ENCODE measurements around the gene RNF123.

Gene RNF123

DNA sequence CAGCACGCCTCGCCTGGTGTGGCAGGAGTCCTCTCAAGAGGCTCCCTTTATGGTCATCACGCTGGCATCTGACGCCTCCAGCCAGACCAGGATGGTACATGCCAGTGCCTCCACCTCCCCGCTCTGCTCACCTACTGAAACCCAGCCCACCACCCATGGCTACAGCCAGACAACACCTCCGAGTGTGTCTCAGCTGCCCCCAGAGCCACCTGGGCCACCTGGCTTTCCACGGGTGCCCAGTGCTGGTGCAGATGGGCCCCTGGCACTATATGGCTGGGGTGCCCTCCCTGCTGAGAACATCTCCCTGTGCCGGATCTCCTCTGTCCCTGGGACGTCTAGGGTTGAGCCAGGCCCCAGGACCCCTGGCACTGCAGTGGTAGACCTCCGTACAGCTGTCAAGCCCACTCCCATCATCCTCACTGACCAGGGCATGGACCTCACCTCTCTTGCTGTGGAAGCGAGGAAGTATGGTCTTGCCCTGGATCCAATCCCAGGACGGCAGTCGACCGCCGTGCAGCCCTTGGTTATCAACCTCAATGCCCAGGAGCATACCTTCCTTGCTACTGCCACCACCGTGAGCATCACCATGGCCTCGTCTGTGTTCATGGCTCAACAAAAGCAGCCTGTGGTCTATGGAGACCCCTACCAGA, 35.1 kb upstream of the RNF123 start:
- no peak overlapping the region for H3K4me3 Mint-ChIP-seq
- peaks cover 44% of the 10 kb centered on the region for H3K27me3 Mint-ChIP-seq
- no peaks in the 10 kb centered on the region for H3K36me3 Mint-ChIP-seq
- H3K9me3 Mint-ChIP-seq = no peaks in the 10 kb centered on the region
- no peak overlapping the region for H3K27ac Mint-ChIP-seq
- no peak for ATAC-seq
- H3K4me1 Mint-ChIP-seq = peaks cover 23% of the 10 kb centered on the region

DNA sequence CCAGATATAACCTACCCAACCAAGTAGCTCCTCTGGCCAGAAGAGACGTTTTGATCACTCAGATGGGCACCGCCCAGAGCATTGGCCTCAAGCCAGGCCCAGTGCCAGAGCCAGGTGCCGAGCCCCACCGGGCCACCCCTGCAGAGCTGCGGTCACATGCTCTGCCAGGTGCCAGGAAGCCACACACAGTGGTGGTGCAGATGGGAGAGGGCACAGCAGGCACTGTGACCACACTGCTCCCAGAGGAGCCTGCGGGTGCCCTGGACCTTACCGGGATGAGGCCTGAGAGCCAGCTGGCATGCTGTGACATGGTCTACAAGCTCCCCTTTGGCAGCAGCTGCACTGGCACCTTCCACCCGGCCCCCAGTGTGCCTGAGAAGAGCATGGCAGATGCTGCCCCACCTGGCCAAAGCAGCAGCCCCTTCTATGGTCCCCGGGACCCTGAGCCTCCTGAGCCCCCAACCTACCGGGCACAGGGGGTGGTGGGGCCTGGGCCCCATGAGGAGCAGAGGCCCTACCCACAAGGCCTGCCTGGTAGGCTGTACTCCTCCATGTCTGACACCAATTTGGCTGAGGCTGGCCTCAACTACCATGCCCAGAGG, 34.3 kb upstream of the RNF123 start:
- Mint-ChIP-seq H3K36me3 (no peaks in the 10 kb centered on the region), H3K9me3 (no peaks in the 10 kb centered on the region), H3K4me3 (no peak overlapping the region), H3K4me1 (peaks cover 23% of the 10 kb centered on the region), H3K27me3 (peaks cover 50% of the 10 kb centered on the region), H3K27ac (no peak overlapping the region)
- ATAC-seq = peak; percentile 69

DNA sequence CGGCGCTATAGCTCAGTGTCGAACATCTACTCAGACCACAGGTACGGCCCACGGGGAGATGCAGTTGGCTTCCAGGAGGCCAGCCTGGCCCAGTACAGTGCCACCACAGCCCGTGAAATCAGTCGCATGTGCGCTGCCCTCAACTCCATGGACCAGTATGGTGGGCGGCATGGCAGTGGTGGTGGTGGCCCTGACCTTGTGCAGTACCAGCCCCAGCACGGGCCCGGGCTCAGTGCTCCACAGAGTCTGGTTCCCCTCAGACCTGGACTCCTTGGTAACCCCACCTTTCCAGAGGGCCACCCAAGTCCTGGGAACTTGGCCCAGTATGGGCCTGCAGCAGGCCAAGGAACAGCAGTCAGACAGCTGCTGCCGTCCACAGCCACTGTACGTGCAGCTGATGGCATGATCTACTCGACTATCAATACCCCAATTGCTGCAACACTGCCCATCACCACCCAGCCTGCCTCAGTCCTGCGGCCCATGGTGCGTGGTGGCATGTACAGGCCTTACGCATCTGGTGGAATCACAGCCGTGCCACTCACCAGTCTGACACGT, 33.5 kb upstream of the RNF123 start:
- no peak overlapping the region for H3K27ac Mint-ChIP-seq
- H3K9me3 Mint-ChIP-seq = no peaks in the 10 kb centered on the region
- H3K4me1 Mint-ChIP-seq = peaks cover 23% of the 10 kb centered on the region
- H3K4me3 Mint-ChIP-seq = no peak overlapping the region
- peaks cover 53% of the 10 kb centered on the region for H3K27me3 Mint-ChIP-seq
- H3K36me3 Mint-ChIP-seq = no peaks in the 10 kb centered on the region
- no peak for ATAC-seq

DNA sequence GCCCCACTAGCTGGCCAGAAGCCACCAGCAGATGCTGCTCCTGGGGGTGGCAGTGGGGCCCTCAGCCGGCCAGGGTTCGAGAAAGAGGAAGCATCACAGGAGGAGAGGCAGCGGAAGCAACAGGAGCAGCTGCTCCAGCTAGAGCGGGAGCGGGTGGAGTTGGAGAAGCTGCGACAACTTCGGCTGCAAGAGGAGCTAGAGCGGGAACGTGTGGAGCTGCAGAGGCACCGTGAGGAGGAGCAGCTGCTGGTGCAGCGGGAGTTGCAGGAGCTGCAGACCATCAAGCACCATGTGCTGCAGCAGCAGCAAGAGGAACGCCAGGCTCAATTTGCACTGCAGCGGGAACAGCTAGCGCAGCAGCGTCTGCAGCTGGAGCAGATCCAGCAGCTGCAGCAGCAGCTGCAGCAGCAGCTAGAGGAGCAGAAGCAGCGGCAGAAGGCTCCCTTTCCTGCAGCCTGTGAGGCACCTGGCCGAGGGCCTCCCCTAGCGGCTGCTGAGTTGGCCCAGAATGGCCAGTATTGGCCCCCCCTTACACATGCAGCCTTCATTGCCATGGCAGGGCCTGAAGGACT, 32.7 kb upstream of the RNF123 start:
- Mint-ChIP-seq H3K27me3 (peaks cover 61% of the 10 kb centered on the region), H3K9me3 (no peaks in the 10 kb centered on the region), H3K4me1 (peaks cover 23% of the 10 kb centered on the region), H3K4me3 (no peak overlapping the region), H3K36me3 (no peaks in the 10 kb centered on the region), H3K27ac (no peak overlapping the region)
- ATAC-seq = no peak

DNA sequence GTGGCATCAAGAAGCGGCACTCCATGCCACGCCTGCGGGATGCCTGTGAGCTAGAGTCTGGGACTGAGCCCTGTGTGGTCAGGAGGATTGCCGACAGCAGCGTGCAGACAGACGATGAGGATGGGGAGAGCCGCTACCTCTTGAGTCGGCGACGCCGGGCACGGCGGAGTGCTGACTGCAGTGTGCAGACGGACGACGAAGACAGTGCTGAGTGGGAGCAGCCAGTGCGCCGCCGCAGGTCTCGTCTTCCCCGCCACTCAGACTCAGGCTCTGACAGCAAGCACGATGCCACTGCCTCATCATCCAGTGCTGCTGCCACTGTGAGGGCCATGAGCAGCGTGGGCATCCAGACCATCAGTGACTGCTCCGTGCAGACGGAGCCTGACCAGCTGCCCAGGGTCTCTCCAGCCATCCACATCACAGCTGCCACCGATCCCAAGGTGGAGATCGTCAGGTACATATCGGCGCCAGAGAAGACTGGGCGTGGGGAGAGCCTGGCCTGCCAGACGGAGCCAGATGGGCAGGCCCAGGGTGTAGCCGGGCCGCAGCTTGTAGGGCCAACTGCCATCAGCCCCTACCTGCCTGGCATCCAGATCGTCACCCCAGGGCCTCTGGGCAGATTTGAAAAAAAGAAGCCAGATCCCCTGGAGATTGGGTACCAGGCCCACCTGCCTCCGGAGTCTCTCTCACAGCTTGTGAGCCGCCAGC, 32.0 kb upstream of the RNF123 start:
- no peak for ATAC-seq
- no peak overlapping the region for H3K4me3 Mint-ChIP-seq
- no peaks in the 10 kb centered on the region for H3K9me3 Mint-ChIP-seq
- no peak overlapping the region for H3K27ac Mint-ChIP-seq
- H3K4me1 Mint-ChIP-seq = peaks cover 23% of the 10 kb centered on the region
- H3K36me3 Mint-ChIP-seq = no peaks in the 10 kb centered on the region
- H3K27me3 Mint-ChIP-seq = peaks cover 65% of the 10 kb centered on the region

DNA sequence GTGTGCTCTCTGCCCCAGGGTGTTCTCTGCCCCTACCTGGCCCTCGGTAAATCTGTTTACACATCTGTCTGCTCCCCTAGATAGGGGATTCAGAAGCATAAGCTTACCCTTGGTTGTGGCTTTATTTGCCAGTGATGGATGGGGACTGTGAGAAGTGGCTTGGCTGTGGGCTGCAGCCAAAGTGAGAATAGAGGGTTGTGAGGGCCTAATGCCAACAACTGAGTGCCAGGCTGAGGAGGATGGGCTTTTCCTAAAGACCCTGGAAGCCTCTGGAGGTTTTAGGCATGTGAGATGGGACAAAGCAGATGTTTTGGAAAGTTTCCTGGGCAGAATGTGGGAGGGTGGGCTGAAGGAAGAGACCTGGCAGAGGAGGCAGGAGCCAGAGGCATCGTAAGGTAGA, 30.6 kb upstream of the RNF123 start:
- Mint-ChIP-seq H3K4me1 (peaks cover 23% of the 10 kb centered on the region), H3K27ac (no peak overlapping the region)

DNA sequence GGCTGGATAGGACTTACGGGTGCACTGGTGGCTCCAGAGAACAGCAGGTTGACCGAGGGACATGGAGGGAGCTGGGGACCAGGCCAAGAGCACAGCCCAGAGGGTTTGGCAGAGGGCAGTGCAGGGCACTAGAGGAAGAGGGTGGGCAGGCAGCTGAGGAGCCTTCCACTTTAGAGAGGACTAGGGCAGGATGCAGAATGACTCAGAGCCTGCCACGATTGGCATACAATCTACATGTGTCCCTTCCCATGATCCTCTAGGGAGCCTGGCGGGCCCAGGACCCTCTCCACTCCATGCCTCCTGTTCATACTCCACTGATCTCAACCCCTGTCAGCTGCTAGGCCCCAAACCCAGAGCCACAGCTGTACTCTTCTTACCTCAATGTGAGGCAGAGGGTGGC, 29.6 kb upstream of the RNF123 start:
- ATAC-seq = no peak
- Mint-ChIP-seq H3K36me3 (no peaks in the 10 kb centered on the region), H3K27me3 (peaks cover 66% of the 10 kb centered on the region), H3K4me3 (no peak overlapping the region), H3K27ac (no peak overlapping the region), H3K4me1 (peaks cover 13% of the 10 kb centered on the region), H3K9me3 (no peaks in the 10 kb centered on the region)

More for the DNA sequence above, 30.6 kb upstream of the RNF123 start:
- Mint-ChIP-seq H3K9me3 (no peaks in the 10 kb centered on the region), H3K4me3 (no peak overlapping the region), H3K36me3 (no peaks in the 10 kb centered on the region), H3K27me3 (peaks cover 66% of the 10 kb centered on the region)
- ATAC-seq = no peak

DNA sequence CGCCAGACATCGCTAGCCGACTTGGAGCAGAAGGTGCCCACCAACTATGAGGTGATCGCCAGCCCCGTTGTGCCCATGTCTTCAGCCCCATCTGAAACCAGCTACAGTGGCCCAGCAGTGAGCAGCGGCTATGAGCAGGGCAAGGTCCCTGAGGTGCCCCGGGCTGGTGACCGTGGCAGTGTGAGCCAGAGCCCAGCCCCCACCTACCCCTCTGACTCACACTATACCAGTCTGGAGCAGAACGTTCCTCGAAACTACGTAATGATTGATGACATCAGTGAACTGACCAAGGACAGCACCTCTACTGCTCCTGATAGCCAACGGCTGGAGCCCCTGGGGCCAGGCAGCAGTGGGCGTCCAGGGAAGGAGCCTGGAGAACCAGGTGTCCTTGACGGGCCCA, 28.1 kb upstream of the RNF123 start:
- no peak for ATAC-seq
- peaks cover 4% of the 10 kb centered on the region for H3K4me1 Mint-ChIP-seq
- H3K27me3 Mint-ChIP-seq = peaks cover 78% of the 10 kb centered on the region
- no peak overlapping the region for H3K27ac Mint-ChIP-seq
- H3K4me3 Mint-ChIP-seq = no peak overlapping the region
- H3K36me3 Mint-ChIP-seq = no peaks in the 10 kb centered on the region
- H3K9me3 Mint-ChIP-seq = no peaks in the 10 kb centered on the region

DNA sequence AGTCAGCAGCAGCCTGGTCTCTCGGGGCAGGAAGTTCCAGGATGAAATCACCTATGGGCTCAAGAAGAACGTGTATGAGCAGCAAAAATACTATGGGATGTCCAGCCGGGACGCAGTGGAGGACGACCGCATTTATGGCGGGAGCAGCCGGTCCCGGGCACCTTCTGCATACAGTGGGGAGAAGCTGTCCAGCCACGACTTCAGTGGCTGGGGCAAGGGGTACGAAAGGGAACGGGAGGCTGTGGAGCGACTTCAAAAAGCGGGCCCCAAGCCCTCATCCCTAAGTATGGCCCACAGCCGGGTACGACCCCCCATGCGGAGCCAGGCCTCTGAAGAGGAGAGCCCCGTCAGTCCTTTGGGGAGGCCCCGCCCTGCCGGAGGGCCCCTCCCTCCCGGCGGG, 27.3 kb upstream of the RNF123 start:
- H3K36me3 Mint-ChIP-seq = no peaks in the 10 kb centered on the region
- no peaks in the 10 kb centered on the region for H3K9me3 Mint-ChIP-seq
- peaks cover 76% of the 10 kb centered on the region for H3K27me3 Mint-ChIP-seq
- H3K4me3 Mint-ChIP-seq = no peak overlapping the region
- ATAC-seq = no peak
- no peak overlapping the region for H3K27ac Mint-ChIP-seq
- H3K4me1 Mint-ChIP-seq = no peaks in the 10 kb centered on the region

DNA sequence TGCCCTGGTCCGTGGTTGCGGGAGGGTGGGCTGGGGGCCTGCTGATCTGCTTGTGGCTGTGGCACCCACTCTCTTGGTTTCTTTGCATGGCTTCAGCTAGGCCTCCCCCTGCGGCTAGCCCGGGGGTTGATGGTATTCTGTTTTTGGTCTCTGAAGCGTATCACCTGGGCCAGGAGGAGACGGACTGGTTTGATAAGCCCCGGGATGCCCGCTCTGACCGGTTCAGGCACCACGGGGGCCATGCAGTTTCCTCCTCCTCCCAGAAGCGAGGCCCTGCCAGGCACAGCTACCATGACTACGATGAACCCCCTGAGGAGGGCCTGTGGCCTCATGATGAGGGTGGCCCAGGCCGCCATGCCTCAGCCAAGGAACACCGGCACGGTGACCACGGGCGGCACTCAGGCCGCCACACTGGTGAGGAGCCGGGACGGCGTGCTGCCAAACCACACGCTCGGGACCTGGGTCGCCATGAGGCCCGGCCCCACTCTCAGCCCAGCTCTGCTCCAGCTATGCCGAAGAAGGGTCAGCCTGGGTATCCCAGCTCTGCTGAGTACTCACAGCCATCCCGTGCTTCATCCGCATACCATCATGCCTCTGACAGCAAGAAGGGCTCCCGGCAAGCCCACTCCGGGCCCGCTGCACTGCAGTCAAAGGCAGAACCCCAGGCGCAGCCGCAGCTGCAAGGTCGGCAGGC, 26.5 kb upstream of the RNF123 start:
- ATAC-seq = no peak
- Mint-ChIP-seq H3K27me3 (peaks cover 76% of the 10 kb centered on the region), H3K4me3 (no peak overlapping the region), H3K4me1 (no peaks in the 10 kb centered on the region), H3K27ac (no peak overlapping the region), H3K36me3 (no peaks in the 10 kb centered on the region), H3K9me3 (no peaks in the 10 kb centered on the region)

DNA sequence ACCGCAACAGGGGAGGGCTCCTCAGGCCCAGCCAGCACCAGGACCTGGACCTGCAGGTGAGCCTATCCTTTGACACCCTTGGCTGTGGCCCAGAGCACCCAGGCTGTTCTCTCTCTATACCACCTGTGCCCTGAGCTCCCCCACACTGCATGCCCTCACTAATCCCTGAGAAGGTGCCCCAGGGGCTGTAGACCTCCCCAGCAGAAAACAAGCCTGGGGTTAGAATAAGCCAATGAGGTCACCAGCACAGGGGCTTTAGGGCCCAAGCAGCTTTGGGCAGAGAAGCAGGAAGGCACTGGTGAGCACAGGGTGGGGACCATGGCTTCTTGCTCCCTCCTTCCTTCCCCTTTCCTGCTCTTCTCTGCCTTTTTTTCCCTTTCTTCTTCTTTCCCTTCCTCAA, 25.5 kb upstream of the RNF123 start:
- Mint-ChIP-seq H3K27me3 (peaks cover 76% of the 10 kb centered on the region), H3K9me3 (no peaks in the 10 kb centered on the region), H3K27ac (no peak overlapping the region), H3K4me1 (no peaks in the 10 kb centered on the region), H3K36me3 (no peaks in the 10 kb centered on the region), H3K4me3 (no peak overlapping the region)
- no peak for ATAC-seq

DNA sequence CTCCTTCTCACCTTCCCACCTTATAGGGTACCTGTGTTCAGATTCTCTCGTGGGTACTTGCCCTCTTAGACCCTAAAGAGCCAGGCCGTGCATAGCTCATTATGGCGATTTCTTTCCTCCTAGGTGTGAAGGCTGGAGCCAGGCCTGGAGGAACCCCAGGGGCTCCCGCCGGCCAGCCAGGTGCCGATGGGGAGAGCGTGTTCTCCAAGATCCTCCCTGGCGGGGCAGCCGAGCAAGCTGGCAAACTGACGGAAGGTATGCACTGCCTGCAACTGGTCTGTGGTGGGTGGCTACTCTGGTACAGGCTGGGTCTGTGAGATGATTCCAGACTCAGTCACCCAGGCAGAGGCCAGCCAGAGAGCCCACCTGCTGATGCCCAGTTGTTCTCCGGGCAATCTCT, 25.1 kb upstream of the RNF123 start:
- no peaks in the 10 kb centered on the region for H3K4me1 Mint-ChIP-seq
- no peaks in the 10 kb centered on the region for H3K36me3 Mint-ChIP-seq
- H3K27ac Mint-ChIP-seq = no peak overlapping the region
- no peak for ATAC-seq
- H3K9me3 Mint-ChIP-seq = no peaks in the 10 kb centered on the region
- peaks cover 71% of the 10 kb centered on the region for H3K27me3 Mint-ChIP-seq
- no peak overlapping the region for H3K4me3 Mint-ChIP-seq

DNA sequence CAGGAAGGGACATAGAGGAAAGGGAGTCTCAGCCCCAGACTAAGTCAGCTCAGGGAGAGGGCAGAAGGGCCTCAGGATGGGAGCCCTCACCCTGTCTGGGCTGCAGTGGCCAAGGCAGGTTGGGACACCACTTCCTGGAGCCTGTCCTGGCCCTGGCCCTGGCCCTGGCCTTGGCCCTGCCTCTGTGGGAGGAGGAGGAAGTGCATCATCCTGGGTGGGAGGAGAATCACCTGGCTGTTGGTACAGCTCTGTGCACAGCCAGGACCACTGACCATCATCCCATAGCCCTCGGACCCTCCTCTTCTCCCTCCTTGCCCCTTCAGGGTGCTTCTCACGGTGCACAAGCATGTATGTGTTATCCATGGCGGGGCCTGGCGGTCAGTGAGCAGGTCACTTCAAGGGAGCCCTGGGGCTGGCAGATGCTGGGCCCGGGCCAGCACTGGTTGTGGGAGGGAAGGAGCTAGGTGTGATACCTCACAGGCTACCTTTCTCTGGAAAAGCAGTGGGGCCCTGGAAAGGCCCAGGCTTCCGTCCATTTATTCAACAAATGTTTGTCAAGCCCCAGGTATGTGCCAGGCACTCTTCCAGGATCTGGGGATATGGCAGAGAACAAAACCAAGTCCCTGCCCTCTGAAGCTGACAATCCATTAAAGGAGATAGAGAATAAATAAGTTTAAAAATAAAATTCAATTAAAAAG, 23.4 kb upstream of the RNF123 start:
- no peaks in the 10 kb centered on the region for H3K9me3 Mint-ChIP-seq
- no peak overlapping the region for H3K27ac Mint-ChIP-seq
- no peak overlapping the region for H3K4me3 Mint-ChIP-seq
- H3K36me3 Mint-ChIP-seq = no peaks in the 10 kb centered on the region
- H3K27me3 Mint-ChIP-seq = peaks cover 61% of the 10 kb centered on the region
- H3K4me1 Mint-ChIP-seq = peaks cover 2% of the 10 kb centered on the region
- no peak for ATAC-seq

DNA sequence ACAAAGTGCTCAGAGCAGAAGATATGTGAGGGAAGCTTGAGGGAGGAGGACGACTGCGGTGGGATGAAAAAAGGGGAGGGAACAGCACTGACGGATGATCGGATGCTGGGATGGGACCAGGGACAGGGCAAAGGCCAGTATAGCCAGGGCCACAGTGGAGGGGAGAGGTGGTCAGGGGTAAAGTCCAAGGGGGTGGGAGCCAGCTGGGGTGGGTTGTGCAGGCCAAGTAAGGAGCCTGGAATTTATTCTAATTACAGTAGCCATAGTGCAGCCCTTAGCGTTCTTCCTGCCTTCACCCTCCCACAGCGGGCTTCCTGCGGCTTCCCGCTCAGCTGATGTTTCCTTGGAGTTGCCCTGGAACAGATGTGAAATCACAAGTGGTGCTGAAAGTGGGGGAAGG, 22.8 kb upstream of the RNF123 start:
- H3K36me3 Mint-ChIP-seq = no peaks in the 10 kb centered on the region
- ATAC-seq = no peak
- peaks cover 7% of the 10 kb centered on the region for H3K4me1 Mint-ChIP-seq
- H3K4me3 Mint-ChIP-seq = no peak overlapping the region
- peaks cover 54% of the 10 kb centered on the region for H3K27me3 Mint-ChIP-seq
- no peak overlapping the region for H3K27ac Mint-ChIP-seq
- H3K9me3 Mint-ChIP-seq = no peaks in the 10 kb centered on the region
